HG03520 (cell line): ENCODE results near the gene SSBP2.

ENCODE experiments used
- ATAC-seq: cut with Tn5 transposase; IDR thresholded peaks from one replicate; pipeline ENCODE4 v1.9.1; 2021; ENCODE audit warnings: mild to moderate bottlenecking, moderate library complexity; ENCODE audit not compliant: unreplicated experiment

Gene SSBP2

GRCh38 chr5:81401266-81401665 is 349.6 kb downstream of the SSBP2 start:
- ATAC-seq: no peak

- no peak for ATAC-seq
Measured at GRCh38 chr5:81400375-81400774, 350.5 kb downstream of the SSBP2 start.

- no peak for ATAC-seq
Measured at GRCh38 chr5:81398741-81399140, 352.2 kb downstream of the SSBP2 start.

GRCh38 chr5:81397176-81397575 is 353.7 kb downstream of the SSBP2 start:
- ATAC-seq: no peak

- ATAC-seq: no peak
Measured at GRCh38 chr5:81395262-81395661, 355.6 kb downstream of the SSBP2 start.

GRCh38 chr5:81393783-81394718 is 356.8 kb downstream of the SSBP2 start, which contains the start of gene ACOT12:
TSS of gene ACOT12 (minus strand) at chr5:81394134. CDS start at chr5:81394114, 20 bp downstream.
- no peak for ATAC-seq

GRCh38 chr5:81393430-81393782 is 357.5 kb downstream of the SSBP2 start:
- no peak for ATAC-seq

GRCh38 chr5:81389025-81389424 is 361.9 kb downstream of the SSBP2 start:
- ATAC-seq: no peak

GRCh38 chr5:81388169-81388568 is 362.7 kb downstream of the SSBP2 start:
- no peak for ATAC-seq

- no peak for ATAC-seq
Measured at GRCh38 chr5:81383867-81384266, 367.0 kb downstream of the SSBP2 start.

GRCh38 chr5:81371354-81371876 is 379.5 kb downstream of the SSBP2 start:
- no peak for ATAC-seq

- no peak for ATAC-seq
Measured at GRCh38 chr5:81370912-81371311, 380.0 kb downstream of the SSBP2 start.

- no peak for ATAC-seq
Measured at GRCh38 chr5:81365541-81365940, 385.4 kb downstream of the SSBP2 start.

GRCh38 chr5:81363093-81363871 is 387.6 kb downstream of the SSBP2 start:
- no peak for ATAC-seq
